MCF 10A (cell line): ENCODE data around the gene SRGAP3. TPM values are rescaled to one million over a fixed set of nuclear protein-coding genes. Genes with fewer than 3 reads are reported as not detected.

Source experiments
- BruUV-seq: library from RNA; stranded (reverse); fragments of 400-500 nt; replicated peaks from 2 replicates; lab custom pipeline; 2021; lab: Mats Ljungman, UMichigan
- CTCF ChIA-PET: fragments of 300-600 bp; sonication (Branson Sonifier 250); formaldehyde crosslinking; extraction: SDS; loops from one replicate; lab custom pipeline; 2021; ENCODE audit warnings: antibody characterized with exemption, inconsistent platforms; lab: Yijun Ruan, JAX
- POLR2A ChIA-PET: fragments of 300-600, 350-650 bp; sonication (Branson Sonifier 250); formaldehyde crosslinking; extraction: SDS; loops from one replicate; lab custom pipeline; 2020; ENCODE audit warnings: antibody characterized with exemption, inconsistent platforms; lab: Yijun Ruan, JAX
- DNase-seq: peaks from one replicate; pipeline ENCODE4 v3.0.0-alpha.2; 2018; ENCODE audit not compliant: unreplicated experiment
- H3K27ac Mint-ChIP-seq: one replicate; pipeline ENCODE4 v1.8.0; 2022; ENCODE audit warnings: mild to moderate bottlenecking, low read depth, mixed read lengths; ENCODE audit not compliant: unreplicated experiment
- H3K27me3 Mint-ChIP-seq: one replicate; pipeline ENCODE4 v1.8.0; 2022; ENCODE audit warnings: mixed read lengths; ENCODE audit not compliant: insufficient read depth, unreplicated experiment
- H3K36me3 Mint-ChIP-seq: one replicate; pipeline ENCODE4 v1.8.0; 2022; ENCODE audit warnings: mild to moderate bottlenecking, moderate library complexity, mixed read lengths; ENCODE audit not compliant: insufficient read depth, unreplicated experiment
- H3K4me1 Mint-ChIP-seq: one replicate; pipeline ENCODE4 v1.8.0; 2022; ENCODE audit warnings: mixed read lengths; ENCODE audit not compliant: insufficient read depth, unreplicated experiment
- H3K4me3 Mint-ChIP-seq: one replicate; pipeline ENCODE4 v1.8.0; 2022; ENCODE audit warnings: mild to moderate bottlenecking, moderate library complexity, mixed read lengths; ENCODE audit not compliant: unreplicated experiment
- H3K9me3 Mint-ChIP-seq: one replicate; pipeline ENCODE4 v1.8.0; 2022; ENCODE audit warnings: mixed read lengths; ENCODE audit not compliant: unreplicated experiment
- CTCF ChIP-seq: fragments of 200-600 bp; IDR thresholded peaks from one replicate; pipeline ENCODE4 v1.8.0; 2022; ENCODE audit warnings: antibody characterized with exemption, mild to moderate bottlenecking; ENCODE audit not compliant: unreplicated experiment
- intact Hi-C: fragments of 100-400 bp; cut with micrococcal nuclease; formaldehyde crosslinking; loops from 2 replicates; pipeline ENCODE4 v1.14.1; 2022
- total RNA-seq: library from RNA; stranded (reverse); gene quantifications from 2 replicates; pipeline ENCODE4 v1.2.3, GENCODE V29; 2022

SRGAP3 gene
- total RNA-seq, 1 experiment from 2014 or later: 19.8 TPM

GRCh38 chr3:9251055-9251786 lies 1.8 kb upstream of the SRGAP3 start:
- no peaks in the 10 kb centered on the region for H3K36me3 Mint-ChIP-seq
- BruUV-seq: no TSS peak
- CTCF ChIA-PET: interaction anchor here (0.5 to 7.5 kb wide), 6 partner anchors 37 to 596 kb away, joined by 3 to 56 read pairs (median 4); no protein-coding TSS in a partner anchor

DNA sequence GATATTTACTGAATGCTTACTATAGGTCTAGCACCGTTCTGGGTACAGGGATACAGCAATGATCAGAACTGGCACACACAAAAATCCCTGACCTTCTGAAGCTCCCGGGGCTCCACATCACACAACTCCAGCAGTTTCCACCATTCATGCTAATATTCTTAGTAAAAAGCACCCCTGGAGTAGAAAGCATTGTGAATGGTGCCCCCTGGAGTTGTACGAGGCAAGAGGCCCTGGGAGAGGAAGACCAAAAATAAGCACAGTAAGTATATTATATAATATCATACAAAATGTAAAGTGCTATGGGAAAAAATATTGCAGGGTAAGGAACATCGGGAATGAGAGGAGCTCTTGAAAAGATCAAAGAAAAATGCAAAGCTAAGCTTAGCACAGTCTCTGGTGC lies 790 bp upstream of the SRGAP3 start:
- Mint-ChIP-seq H3K27ac (no peak overlapping the region), H3K27me3 (peaks cover 10% of the 10 kb centered on the region), H3K9me3 (peaks cover 4% of the 10 kb centered on the region), H3K4me3 (no peak overlapping the region), H3K4me1 (peaks cover 35% of the 10 kb centered on the region), H3K36me3 (peaks cover under 1% of the 10 kb centered on the region)
- DNase-seq: peak; percentile 45
- CTCF ChIA-PET: interaction anchor here (0.5 to 7.5 kb wide), 17 partner anchors 9 to 436 kb away, joined by 3 to 56 read pairs (median 5); no protein-coding TSS in a partner anchor
- TF ChIP-seq CTCF: peak; percentile 22
- intact Hi-C loops: no loop called here
- no TSS peak for BruUV-seq
- POLR2A ChIA-PET: interaction anchor here (1.0 to 2.0 kb wide), 12 partner anchors 8 to 281 kb away, joined by 3 to 13 read pairs (median 4); no protein-coding TSS in a partner anchor

More at GRCh38 chr3:9251055-9251786, 1.8 kb upstream of the SRGAP3 start:
- DNase-seq: peak; percentile 39
- peaks cover 11% of the 10 kb centered on the region for H3K27me3 Mint-ChIP-seq
- no peaks in the 10 kb centered on the region for H3K9me3 Mint-ChIP-seq
- intact Hi-C loops: no loop called here
- no peak overlapping the region for H3K27ac Mint-ChIP-seq
- POLR2A ChIA-PET: interaction anchor here (1.0 to 2.0 kb wide), 2 partner anchors 44 to 122 kb away, joined by 3 to 4 read pairs; no protein-coding TSS in a partner anchor
- H3K4me3 Mint-ChIP-seq: no peak overlapping the region
- TF ChIP-seq CTCF: no peak
- peaks cover 29% of the 10 kb centered on the region for H3K4me1 Mint-ChIP-seq

- ChIA-PET CTCF (interaction anchor here (0.7 to 7.5 kb wide), 17 partner anchors 10 to 523 kb away, joined by 3 to 56 read pairs (median 5); partner anchors contain the start of gene THUMPD3), POLR2A (interaction anchor here (0.7 to 3.1 kb wide), 22 partner anchors 12 to 279 kb away, joined by 3 to 19 read pairs (median 4); no protein-coding TSS in a partner anchor)
- H3K27me3 Mint-ChIP-seq: no peaks in the 10 kb centered on the region
- peak; percentile 72 for DNase-seq
- H3K27ac Mint-ChIP-seq: peak overlapping the region; percentile 47
- H3K4me3 Mint-ChIP-seq: peak overlapping the region; percentile 88
- TF ChIP-seq CTCF: no peak
- peaks cover 50% of the 10 kb centered on the region for H3K4me1 Mint-ChIP-seq
- H3K36me3 Mint-ChIP-seq: peaks cover 6% of the 10 kb centered on the region
- intact Hi-C loops: loop anchor here (2.0 to 5.0 kb wide), 5 partner anchors 54 to 261 kb away; no protein-coding TSS in a partner anchor
- peaks cover 7% of the 10 kb centered on the region for H3K9me3 Mint-ChIP-seq
- BruUV-seq: TSS peak; percentile 38
Observed at GRCh38 chr3:9248522-9249271, 749 bp downstream of the SRGAP3 start.
